ENCODE measurements around the gene XPO6.

Gene XPO6

DNA sequence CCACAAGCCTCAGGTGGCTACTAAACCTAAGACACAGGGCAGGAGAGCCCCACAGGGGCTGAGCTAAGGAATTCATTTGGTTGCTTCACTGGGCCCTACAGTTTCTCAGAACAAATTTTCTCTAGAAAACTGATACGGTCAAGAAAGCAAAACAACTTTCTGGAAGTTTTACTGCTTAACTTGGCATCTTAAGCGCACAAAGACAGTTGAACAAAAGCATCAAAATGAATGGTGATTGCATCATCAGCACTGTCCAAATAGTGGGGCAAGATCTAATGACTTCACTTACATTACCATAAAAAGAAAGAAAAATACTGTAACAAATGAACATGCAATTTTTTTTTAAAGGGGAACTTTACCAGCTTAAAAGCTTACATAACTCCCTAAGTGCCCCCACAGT lies 47.6 kb downstream of the XPO6 start:
- DNase-seq (ENCODE audit: low spot score) = no peak
- TF ChIP-seq, protein P1, sequence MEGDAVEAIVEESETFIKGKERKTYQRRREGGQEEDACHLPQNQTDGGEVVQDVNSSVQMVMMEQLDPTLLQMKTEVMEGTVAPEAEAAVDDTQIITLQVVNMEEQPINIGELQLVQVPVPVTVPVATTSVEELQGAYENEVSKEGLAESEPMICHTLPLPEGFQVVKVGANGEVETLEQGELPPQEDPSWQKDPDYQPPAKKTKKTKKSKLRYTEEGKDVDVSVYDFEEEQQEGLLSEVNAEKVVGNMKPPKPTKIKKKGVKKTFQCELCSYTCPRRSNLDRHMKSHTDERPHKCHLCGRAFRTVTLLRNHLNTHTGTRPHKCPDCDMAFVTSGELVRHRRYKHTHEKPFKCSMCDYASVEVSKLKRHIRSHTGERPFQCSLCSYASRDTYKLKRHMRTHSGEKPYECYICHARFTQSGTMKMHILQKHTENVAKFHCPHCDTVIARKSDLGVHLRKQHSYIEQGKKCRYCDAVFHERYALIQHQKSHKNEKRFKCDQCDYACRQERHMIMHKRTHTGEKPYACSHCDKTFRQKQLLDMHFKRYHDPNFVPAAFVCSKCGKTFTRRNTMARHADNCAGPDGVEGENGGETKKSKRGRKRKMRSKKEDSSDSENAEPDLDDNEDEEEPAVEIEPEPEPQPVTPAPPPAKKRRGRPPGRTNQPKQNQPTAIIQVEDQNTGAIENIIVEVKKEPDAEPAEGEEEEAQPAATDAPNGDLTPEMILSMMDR (IDR thresholded peaks at IDR 0.05; ENCODE audit: borderline replicate concordance, control extremely low read depth, extremely low read depth, insufficient read depth, missing control alignments) = no peak
- in situ Hi-C loops (cut with MboI; ENCODE audit: low sequenced_read_pairs, unreplicated experiment) = no loop called here

DNA sequence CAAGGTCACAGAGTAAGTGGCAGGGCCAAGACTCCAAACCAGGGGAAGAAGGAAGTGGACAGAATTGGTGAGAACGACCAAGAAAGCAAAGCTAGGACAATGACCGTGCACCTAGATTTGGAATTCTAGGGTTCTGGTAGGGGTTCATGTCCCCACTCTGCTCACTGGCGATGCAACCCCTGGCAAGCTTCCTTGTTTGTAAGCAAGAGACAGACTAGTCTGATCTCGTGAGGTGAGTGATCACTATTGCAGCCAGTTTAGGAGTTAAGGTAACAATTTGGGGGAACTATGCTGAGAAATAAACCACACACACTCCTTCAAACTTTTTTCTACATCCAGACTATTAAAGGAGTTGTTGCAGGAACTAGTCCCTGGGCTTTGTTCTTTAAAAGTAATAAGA lies 48.1 kb downstream of the XPO6 start:
- in situ Hi-C loops (cut with MboI; ENCODE audit: low sequenced_read_pairs, unreplicated experiment) = no loop called here
- TF ChIP-seq, protein P1 (IDR thresholded peaks at IDR 0.05; ENCODE audit: borderline replicate concordance, control extremely low read depth, extremely low read depth, insufficient read depth, missing control alignments) = no peak
- DNase-seq (ENCODE audit: low spot score) = no peak

DNA sequence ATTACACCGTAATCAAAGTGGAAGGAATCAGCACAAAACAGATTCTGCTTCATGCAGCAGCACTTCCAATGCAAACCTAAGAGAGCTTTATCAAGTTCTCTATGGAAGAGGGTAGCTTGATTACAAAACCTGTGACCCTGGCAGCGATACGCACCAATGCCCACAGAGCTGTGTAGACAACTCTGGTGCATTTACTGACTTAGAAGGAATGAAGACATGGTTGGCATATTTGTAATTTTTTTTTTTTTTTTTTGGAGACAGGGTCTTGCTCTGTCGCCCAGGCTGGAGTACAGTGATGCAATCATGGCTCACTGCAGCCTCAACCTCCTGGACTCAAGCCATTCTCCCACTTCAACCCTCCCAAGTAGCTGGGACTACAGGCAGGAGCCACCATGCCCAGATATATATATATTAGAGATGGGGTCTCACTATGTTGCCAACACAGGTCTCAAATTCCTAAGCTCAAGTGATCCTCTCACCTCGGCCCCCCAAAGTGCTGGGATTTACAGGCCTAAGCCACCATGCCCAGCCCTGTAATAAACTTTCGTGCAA lies 49.4 kb downstream of the XPO6 start:
- no peak for DNase-seq (ENCODE audit: low spot score)
- in situ Hi-C loops (cut with MboI; ENCODE audit: low sequenced_read_pairs, unreplicated experiment) = no loop called here
- TF ChIP-seq, protein P1 (IDR thresholded peaks at IDR 0.05; ENCODE audit: borderline replicate concordance, control extremely low read depth, extremely low read depth, insufficient read depth, missing control alignments) = no peak

DNA sequence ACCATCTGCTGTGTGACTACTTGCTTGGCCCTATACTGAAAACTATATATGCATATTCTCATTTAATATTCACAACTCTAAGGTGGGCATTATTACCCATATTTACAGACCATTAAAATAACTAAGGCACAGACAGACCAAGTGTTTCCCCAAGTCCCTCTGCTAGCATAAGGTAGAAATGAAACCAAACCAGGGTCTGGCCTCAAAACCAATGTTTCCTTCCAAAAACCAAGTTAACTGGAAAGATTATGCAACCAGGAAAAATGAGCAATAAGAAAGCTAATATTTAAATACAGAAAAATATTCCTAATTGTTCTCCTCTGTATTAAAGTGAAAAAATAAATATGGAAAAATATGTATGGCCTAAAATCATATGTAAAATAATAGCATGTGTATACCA lies 50.1 kb downstream of the XPO6 start:
- TF ChIP-seq, protein P1 (IDR thresholded peaks at IDR 0.05; ENCODE audit: borderline replicate concordance, control extremely low read depth, extremely low read depth, insufficient read depth, missing control alignments) = no peak
- in situ Hi-C loops (cut with MboI; ENCODE audit: low sequenced_read_pairs, unreplicated experiment) = no loop called here
- no peak for DNase-seq (ENCODE audit: low spot score)

DNA sequence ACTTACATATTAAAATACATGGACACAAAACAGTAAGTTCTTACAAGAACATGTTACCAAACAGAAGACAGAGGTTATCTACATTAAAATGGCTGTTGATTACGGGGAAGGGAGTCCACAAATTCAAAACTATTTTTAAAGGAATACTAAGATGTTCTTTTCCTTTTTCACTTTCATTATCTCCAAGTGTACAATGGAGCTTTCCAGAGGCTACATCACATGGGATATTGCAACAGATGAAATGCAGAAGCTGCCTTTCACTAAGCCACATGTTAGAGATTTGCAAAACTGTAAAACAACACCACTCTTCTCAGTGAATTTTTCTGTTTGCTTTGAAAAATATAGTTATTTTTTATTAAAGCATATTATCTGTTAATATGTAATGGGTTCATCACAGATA lies 53.6 kb downstream of the XPO6 start:
- TF ChIP-seq, protein P1 (IDR thresholded peaks at IDR 0.05; ENCODE audit: borderline replicate concordance, control extremely low read depth, extremely low read depth, insufficient read depth, missing control alignments) = no peak
- no peak for DNase-seq (ENCODE audit: low spot score)
- in situ Hi-C loops (cut with MboI; ENCODE audit: low sequenced_read_pairs, unreplicated experiment) = no loop called here

DNA sequence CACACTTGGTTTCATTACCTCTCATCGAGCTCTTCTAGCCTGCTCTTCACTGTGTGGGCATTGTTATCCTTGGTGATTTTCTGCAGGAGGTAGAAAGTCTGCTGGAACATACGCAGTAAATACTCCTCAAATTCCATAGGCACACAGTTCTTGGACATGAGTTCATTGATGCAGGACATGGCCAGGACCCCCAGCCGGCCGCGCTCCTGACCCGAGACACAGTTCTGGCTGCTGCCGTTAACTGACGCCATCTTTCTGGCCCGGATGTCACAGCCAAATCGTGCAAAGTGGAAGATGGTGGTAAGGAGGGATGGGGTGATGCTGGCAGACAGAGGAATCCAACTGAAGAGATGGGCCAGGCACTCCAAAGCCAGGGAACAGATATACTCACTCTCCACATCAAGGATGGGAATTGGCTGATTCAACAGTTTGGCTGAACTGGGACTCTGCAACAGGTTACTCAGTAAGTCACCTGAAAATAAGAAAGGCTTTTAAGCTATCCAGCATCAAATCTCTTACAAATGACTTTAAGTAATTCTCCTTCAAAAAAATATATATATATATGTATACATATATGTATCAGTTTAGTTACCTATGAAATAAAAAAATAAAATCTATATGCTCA lies 55.6 kb downstream of the XPO6 start:
- in situ Hi-C loops (cut with MboI; ENCODE audit: low sequenced_read_pairs, unreplicated experiment) = no loop called here
- no peak for DNase-seq (ENCODE audit: low spot score)
- TF ChIP-seq, protein P1 (IDR thresholded peaks at IDR 0.05; ENCODE audit: borderline replicate concordance, control extremely low read depth, extremely low read depth, insufficient read depth, missing control alignments) = no peak

Measured in GM13976 (cell line).